H9 (cell line): ENCODE data around the gene STARD8. TPM values are rescaled to one million over a fixed set of nuclear protein-coding genes. Genes with fewer than 3 reads are reported as not detected.
"Not testable (repeated sequence)": the region's sequence is repeated elsewhere in the genome, so short reads cannot be mapped to it uniquely, and the experiment has no call there.

ENCODE experiments used
- DNase-seq: peaks from one replicate; pipeline ENCODE4 v3.0.0-alpha.2; 2017
- H2AFZ ChIP-seq: one replicate; pipeline ENCODE4 v1.6.1; 2013; ENCODE audit warnings: mild to moderate bottlenecking, low read length, control low read depth, moderate library complexity
- H2AK5ac ChIP-seq: 2 replicates; pipeline ENCODE4 v1.6.1; 2013; ENCODE audit warnings: low read length, control low read depth, mixed read lengths; ENCODE audit not compliant: insufficient read length
- H2BK120ac ChIP-seq: one replicate; pipeline ENCODE4 v1.6.1; 2013; ENCODE audit warnings: low read depth, mild to moderate bottlenecking, low read length, control low read depth, inconsistent platforms; ENCODE audit not compliant: poor library complexity, severe bottlenecking
- H2BK12ac ChIP-seq: 2 replicates; pipeline ENCODE4 v1.6.1; 2013; ENCODE audit warnings: low read length, control low read depth, mixed read lengths, low read depth; ENCODE audit not compliant: insufficient read length
- H2BK15ac ChIP-seq: 2 replicates; pipeline ENCODE4 v1.6.1; 2013; ENCODE audit warnings: low read depth, low read length, control low read depth
- H2BK20ac ChIP-seq: one replicate; pipeline ENCODE4 v1.6.1; 2013; ENCODE audit warnings: low read depth, mild to moderate bottlenecking, low read length, control low read depth, inconsistent platforms; ENCODE audit not compliant: poor library complexity, severe bottlenecking
- H2BK5ac ChIP-seq: 2 replicates; pipeline ENCODE4 v1.6.1; 2013; ENCODE audit warnings: low read length, control low read depth, mixed read lengths; ENCODE audit not compliant: insufficient read length
- H3K14ac ChIP-seq: 2 replicates; pipeline ENCODE4 v1.6.1; 2013; ENCODE audit warnings: low read length, control low read depth; ENCODE audit not compliant: insufficient read depth
- H3K18ac ChIP-seq: 2 replicates; pipeline ENCODE4 v1.6.1; 2013; ENCODE audit warnings: low read depth, mild to moderate bottlenecking, mixed read lengths, low read length, control low read depth; ENCODE audit not compliant: insufficient read length
- H3K23ac ChIP-seq: 2 replicates; pipeline ENCODE4 v1.6.1; 2013; ENCODE audit warnings: low read length, control low read depth, mixed read lengths, low read depth; ENCODE audit not compliant: insufficient read length
- H3K23me2 ChIP-seq: 2 replicates; pipeline ENCODE4 v1.6.1; 2013; ENCODE audit warnings: low read depth, mild to moderate bottlenecking, mixed read lengths, low read length, control low read depth; ENCODE audit not compliant: insufficient read length, poor library complexity, severe bottlenecking
- H3K27ac ChIP-seq: 2 replicates; pipeline ENCODE4 v1.5.1; 2013; ENCODE audit warnings: low read length, control low read depth, mixed read lengths, low read depth; ENCODE audit not compliant: insufficient read length
- H3K27me3 ChIP-seq: 2 replicates; pipeline ENCODE4 v1.6.1; 2013; ENCODE audit warnings: low read length, control low read depth, inconsistent platforms; ENCODE audit not compliant: insufficient read depth
- H3K4ac ChIP-seq: 2 replicates; pipeline ENCODE4 v1.6.1; 2013; ENCODE audit warnings: low read depth, mild to moderate bottlenecking, control low read depth, inconsistent platforms, low read length, moderate library complexity
- H3K4me1 ChIP-seq: 2 replicates; pipeline ENCODE4 v1.6.1; 2013; ENCODE audit warnings: low read length, control low read depth, inconsistent platforms; ENCODE audit not compliant: insufficient read depth
- H3K4me2 ChIP-seq: 2 replicates; pipeline ENCODE4 v1.6.1; 2013; ENCODE audit warnings: low read length, control low read depth, mixed read lengths; ENCODE audit not compliant: insufficient read length, insufficient read depth
- H3K56ac ChIP-seq: 2 replicates; pipeline ENCODE4 v1.6.1; 2013; ENCODE audit warnings: low read depth, mild to moderate bottlenecking, mixed read lengths, low read length, control low read depth; ENCODE audit not compliant: insufficient read length
- H3K79me1 ChIP-seq: 2 replicates; pipeline ENCODE4 v1.6.1; 2013; ENCODE audit warnings: low read depth, mild to moderate bottlenecking, moderate library complexity, low read length, control low read depth, inconsistent platforms; ENCODE audit not compliant: insufficient read depth, poor library complexity, severe bottlenecking
- H3K79me2 ChIP-seq: 2 replicates; pipeline ENCODE4 v1.6.1; 2013; ENCODE audit warnings: low read length, control low read depth, inconsistent platforms; ENCODE audit not compliant: insufficient read depth
- H3K9ac ChIP-seq: 2 replicates; pipeline ENCODE4 v1.6.1; 2013; ENCODE audit warnings: low read length, control low read depth, mixed read lengths; ENCODE audit not compliant: insufficient read length; ENCODE audit errors: extremely low read depth
- H3K9me3 ChIP-seq: one replicate; pipeline ENCODE4 v1.6.1; 2013; ENCODE audit warnings: low read depth, low read length, inconsistent platforms; ENCODE audit not compliant: control insufficient read depth
- H3T11ph ChIP-seq: one replicate; pipeline ENCODE4 v1.6.1; 2013; ENCODE audit warnings: mild to moderate bottlenecking, low read length, control low read depth, inconsistent platforms
- H4K20me1 ChIP-seq: one replicate; pipeline ENCODE4 v1.6.1; 2013; ENCODE audit not compliant: control insufficient read depth, insufficient read length, insufficient read depth
- H4K5ac ChIP-seq: 2 replicates; pipeline ENCODE4 v1.6.1; 2013; ENCODE audit warnings: low read depth, mild to moderate bottlenecking, mixed read lengths, low read length, control low read depth; ENCODE audit not compliant: insufficient read length
- H4K8ac ChIP-seq: replicated peaks from 2 replicates; pipeline ENCODE4 v1.6.1; 2013; ENCODE audit warnings: low read length, control low read depth, mixed read lengths, low read depth; ENCODE audit not compliant: insufficient read length
- H4K91ac ChIP-seq: 2 replicates; pipeline ENCODE4 v1.6.1; 2013; ENCODE audit warnings: low read depth, mild to moderate bottlenecking, moderate library complexity, mixed read lengths, low read length, control low read depth; ENCODE audit not compliant: insufficient read length
- H3K27ac Mint-ChIP-seq, 3 experiments: 2 replicates in 2 of 3; 3 replicates in 1 of 3; pipeline ENCODE4 v1.8.0; 2020 to 2021; ENCODE audit warnings: mixed read lengths in 3 of 3, mild to moderate bottlenecking in 1 of 3, moderate library complexity in 1 of 3
- H3K27me3 Mint-ChIP-seq: 2 replicates; pipeline ENCODE4 v1.8.0; 2021; ENCODE audit warnings: low read depth, mild to moderate bottlenecking, moderate library complexity, mixed read lengths
- H3K36me3 Mint-ChIP-seq, 3 experiments: 2 replicates in 2 of 3; 3 replicates in 1 of 3; pipeline ENCODE4 v1.8.0; 2020 to 2021; ENCODE audit warnings: low read depth in 3 of 3, mixed read lengths in 3 of 3; ENCODE audit not compliant: insufficient read depth in 1 of 3
- H3K4me1 Mint-ChIP-seq, 2 experiments: 2 replicates each; pipeline ENCODE4 v1.8.0; 2020; ENCODE audit warnings: mixed read lengths in 2 of 2
- H3K4me3 Mint-ChIP-seq, 2 experiments: 2 replicates in 1 of 2; 3 replicates in 1 of 2; pipeline ENCODE4 v1.8.0; 2020 to 2021; ENCODE audit warnings: mild to moderate bottlenecking in 2 of 2, mixed read lengths in 2 of 2, moderate library complexity in 1 of 2
- H3K9me3 Mint-ChIP-seq, 2 experiments: 2 replicates in 1 of 2; 3 replicates in 1 of 2; pipeline ENCODE4 v1.8.0; 2020; ENCODE audit warnings: mild to moderate bottlenecking in 2 of 2, mixed read lengths in 2 of 2, moderate library complexity in 1 of 2
- CTCF ChIP-seq: fragments of 200-600 bp; sonication (generic); conservative IDR thresholded peaks from 3 replicates; pipeline ENCODE4 v1.8.0; 2021; ENCODE audit warnings: antibody characterized with exemption, mild to moderate bottlenecking
- WGBS: extraction: QIAGEN DNeasy Blood & Tissue Kit; methylation state at CpG from one replicate; pipeline ENCODE4 v1.1.7; 2013; ENCODE audit warnings: missing lambda C conversion rate, low lambda C conversion rate, mixed read lengths; ENCODE audit not compliant: insufficient read length; ENCODE audit errors: extremely low coverage; 5-methylcytosine and 5-hydroxymethylcytosine counted together
- total RNA-seq: library from RNA; stranded (reverse); gene quantifications from 2 replicates; pipeline ENCODE4 v1.2.1, GENCODE V29; 2021

Gene STARD8
- total RNA-seq, 1 experiment from 2014 or later: 0.52 TPM

- H3K4me3 Mint-ChIP-seq: no peak overlapping the region
- Histone ChIP-seq H3K23ac (no peak overlapping the region), H4K20me1 (no peaks in the 10 kb centered on the region), H3K4ac (no peak overlapping the region), H3K18ac (no peak overlapping the region), H2AK5ac (no peak overlapping the region), H3K4me2 (no peak overlapping the region), H2BK20ac (no peak overlapping the region), H2AFZ (no peak overlapping the region), H3K14ac (no peak overlapping the region), H3T11ph (no peak overlapping the region), H3K9me3 (peaks cover 10% of the 10 kb centered on the region), H2BK5ac (no peak overlapping the region), H3K79me2 (no peaks in the 10 kb centered on the region), H3K27me3 (no peaks in the 10 kb centered on the region), H2BK12ac (no peak overlapping the region), H2BK120ac (no peak overlapping the region), H4K8ac (no peak overlapping the region), H3K56ac (no peak overlapping the region), H3K27ac (no peak overlapping the region), H2BK15ac (no peak overlapping the region), H3K79me1 (no peaks in the 10 kb centered on the region), H4K91ac (no peak overlapping the region), H3K4me1 (no peaks in the 10 kb centered on the region), H4K5ac (no peak overlapping the region), H3K23me2 (no peaks in the 10 kb centered on the region), H3K9ac (no peak overlapping the region)
- H3K27ac Mint-ChIP-seq: no peak overlapping the region
- peak; percentile 66 for TF ChIP-seq CTCF
- H3K27me3 Mint-ChIP-seq: peaks cover 8% of the 10 kb centered on the region
- no peaks in the 10 kb centered on the region for H3K4me1 Mint-ChIP-seq
- no CpG with 5 or more reads among the region's 3 CpGs for WGBS
- H3K36me3 Mint-ChIP-seq: peaks cover 9 to 19% (median 18%) of the 10 kb centered on the region in 3 experiments; a peak in 5 of 7 replicates
- peaks cover 83 to 84% of the 10 kb centered on the region in 2 experiments for H3K9me3 Mint-ChIP-seq
- no peak for DNase-seq
Observed at GRCh38 chrX:68599256-68600152, 48.0 kb upstream of the STARD8 start.

- H3K9me3 ChIP-seq: peaks cover 10% of the 10 kb centered on the region
- not testable (repeated sequence) for H2AFZ ChIP-seq, H2BK15ac ChIP-seq, H2BK5ac ChIP-seq, H3K9ac ChIP-seq, H3K27ac Mint-ChIP-seq, H2BK20ac ChIP-seq, H3K27ac ChIP-seq, H3K4me2 ChIP-seq, H3K27me3 ChIP-seq, H2AK5ac ChIP-seq, H4K8ac ChIP-seq, H3K4ac ChIP-seq, H3K4me1 Mint-ChIP-seq, H3K18ac ChIP-seq, H4K20me1 ChIP-seq, H3K79me1 ChIP-seq, H2BK120ac ChIP-seq, H3K4me1 ChIP-seq, H3K23ac ChIP-seq, H3K56ac ChIP-seq, H3K79me2 ChIP-seq, H3K23me2 ChIP-seq, H3K14ac ChIP-seq, H3K4me3 Mint-ChIP-seq, DNase-seq, H2BK12ac ChIP-seq, H4K5ac ChIP-seq, H4K91ac ChIP-seq, H3T11ph ChIP-seq
- WGBS: no CpG with 5 or more reads among the region's 2 CpGs
- Mint-ChIP-seq H3K27me3 (peaks cover 13% of the 10 kb centered on the region), H3K36me3 (peaks cover 10 to 18% (median 12%) of the 10 kb centered on the region in 3 experiments; a peak in 5 of 7 replicates), H3K9me3 (peaks cover 76 to 79% of the 10 kb centered on the region in 2 experiments)
Observed at GRCh38 chrX:68604216-68604615, 43.2 kb upstream of the STARD8 start.
